Measurements from ENCODE around the gene PHETA2. TPM values are rescaled to one million over a fixed set of nuclear protein-coding genes. Genes with fewer than 3 reads are reported as not detected.

PHETA2 gene
- total RNA-seq, 1 experiment from 2014 or later, result 2.6 TPM

DNA sequence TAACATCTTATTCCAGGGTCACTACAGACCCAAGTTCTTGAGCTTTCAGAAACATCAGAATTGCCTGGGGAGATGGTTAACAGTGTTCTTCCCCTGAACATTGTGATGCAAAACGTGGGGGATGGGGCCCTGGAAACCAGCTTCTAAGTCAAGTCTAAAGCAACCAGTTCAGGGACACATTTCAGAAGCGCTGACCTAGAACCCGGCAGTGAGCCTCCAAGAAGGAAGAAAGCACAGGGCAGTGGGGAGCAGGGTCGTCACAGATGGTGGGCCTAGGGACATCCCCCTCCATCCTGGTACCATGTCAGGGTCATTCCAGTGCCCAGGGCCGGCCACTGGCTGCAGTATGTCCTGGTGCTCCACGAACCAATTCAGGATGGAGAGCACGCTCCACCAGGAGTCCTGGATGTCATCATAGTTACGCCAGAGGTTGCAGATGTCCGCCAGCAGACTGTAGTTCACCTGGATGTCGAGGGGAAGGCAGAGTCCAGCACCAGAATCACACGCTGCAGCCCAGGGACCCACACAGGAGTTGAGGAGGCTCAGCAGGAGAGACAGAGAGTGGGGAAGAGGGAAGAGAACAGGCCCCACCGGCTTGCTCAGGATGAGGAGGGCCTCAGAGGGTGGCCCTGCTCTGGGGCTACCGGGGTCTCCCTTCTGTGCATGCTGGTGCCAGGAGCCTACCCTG lies 8.5 kb upstream of the PHETA2 start:
- peak overlapping the region; percentile 10 for H3K4me2 ChIP-seq (ENCODE audit: insufficient read depth, insufficient read length, low read length)
- H4K20me1 ChIP-seq (ENCODE audit: control insufficient read depth, insufficient read depth, insufficient read length), result no peaks in the 10 kb centered on the region
- no peak overlapping the region for H3K9ac ChIP-seq (ENCODE audit: extremely low read depth, insufficient read length, low read length)
- no peak overlapping the region for H3T11ph ChIP-seq (ENCODE audit: low read length)
- H4K5ac ChIP-seq (ENCODE audit: insufficient read length, low read depth, low read length), result no peak overlapping the region
- H3K79me2 ChIP-seq (ENCODE audit: insufficient read depth, low read length), result no peaks in the 10 kb centered on the region
- peaks cover 20 to 26% of the 10 kb centered on the region in 2 experiments for H3K4me1 Mint-ChIP-seq
- TF ChIP-seq, protein P1, sequence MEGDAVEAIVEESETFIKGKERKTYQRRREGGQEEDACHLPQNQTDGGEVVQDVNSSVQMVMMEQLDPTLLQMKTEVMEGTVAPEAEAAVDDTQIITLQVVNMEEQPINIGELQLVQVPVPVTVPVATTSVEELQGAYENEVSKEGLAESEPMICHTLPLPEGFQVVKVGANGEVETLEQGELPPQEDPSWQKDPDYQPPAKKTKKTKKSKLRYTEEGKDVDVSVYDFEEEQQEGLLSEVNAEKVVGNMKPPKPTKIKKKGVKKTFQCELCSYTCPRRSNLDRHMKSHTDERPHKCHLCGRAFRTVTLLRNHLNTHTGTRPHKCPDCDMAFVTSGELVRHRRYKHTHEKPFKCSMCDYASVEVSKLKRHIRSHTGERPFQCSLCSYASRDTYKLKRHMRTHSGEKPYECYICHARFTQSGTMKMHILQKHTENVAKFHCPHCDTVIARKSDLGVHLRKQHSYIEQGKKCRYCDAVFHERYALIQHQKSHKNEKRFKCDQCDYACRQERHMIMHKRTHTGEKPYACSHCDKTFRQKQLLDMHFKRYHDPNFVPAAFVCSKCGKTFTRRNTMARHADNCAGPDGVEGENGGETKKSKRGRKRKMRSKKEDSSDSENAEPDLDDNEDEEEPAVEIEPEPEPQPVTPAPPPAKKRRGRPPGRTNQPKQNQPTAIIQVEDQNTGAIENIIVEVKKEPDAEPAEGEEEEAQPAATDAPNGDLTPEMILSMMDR (conservative IDR thresholded peaks at IDR 0.05), result no peak
- no peak overlapping the region for H4K91ac ChIP-seq (ENCODE audit: insufficient read length, low read depth, low read length)
- no peaks in the 10 kb centered on the region for H3K9me3 ChIP-seq (ENCODE audit: control insufficient read depth, low read depth, low read length)
- no CpG with 5 or more reads among the region's 13 CpGs for WGBS (ENCODE audit: extremely low coverage, insufficient read length, low lambda C conversion rate)
- peak overlapping the region; percentile 22 for H3K18ac ChIP-seq (ENCODE audit: insufficient read length, low read depth, low read length)
- no peak overlapping the region for H2AK5ac ChIP-seq (ENCODE audit: insufficient read length, low read length)
- peak; percentile 71 for DNase-seq
- peaks cover 26 to 55% (median 46%) of the 10 kb centered on the region in 3 experiments for H3K36me3 Mint-ChIP-seq (ENCODE audit: insufficient read depth in 1 of 3, low read depth in 3 of 3)
- no peaks in the 10 kb centered on the region for H3K79me1 ChIP-seq (ENCODE audit: insufficient read depth, low read depth, low read length, poor library complexity, severe bottlenecking)
- H2BK12ac ChIP-seq (ENCODE audit: insufficient read length, low read depth, low read length), result no peak overlapping the region
- peak overlapping the region; percentile 2 to 24; a peak in 2 of 5 replicates for H3K4me3 Mint-ChIP-seq
- H3K4me1 ChIP-seq (ENCODE audit: insufficient read depth, low read length), result peaks cover 10% of the 10 kb centered on the region; the same call in 1 of the 2 replicates
- H3K4ac ChIP-seq (ENCODE audit: low read depth, low read length), result no peak overlapping the region
- H3K27me3 Mint-ChIP-seq (ENCODE audit: low read depth), result no peaks in the 10 kb centered on the region; the same call in none of the 2 replicates
- peak overlapping the region in 2 of 3 experiments; percentile 73 to 85; a peak in 4 of 7 replicates for H3K27ac Mint-ChIP-seq
- H3K56ac ChIP-seq (ENCODE audit: insufficient read length, low read depth, low read length), result no peak overlapping the region
- no peak overlapping the region for H2AFZ ChIP-seq (ENCODE audit: low read length)
- no peak overlapping the region for H2BK5ac ChIP-seq (ENCODE audit: insufficient read length, low read length)
- no peaks in the 10 kb centered on the region for H3K27me3 ChIP-seq (ENCODE audit: insufficient read depth, low read length)
- H3K23ac ChIP-seq (ENCODE audit: insufficient read length, low read depth, low read length), result no peak overlapping the region
- H3K9me3 Mint-ChIP-seq, result no peaks in the 10 kb centered on the region; a peak in 2 of 5 replicates
- H3K14ac ChIP-seq (ENCODE audit: insufficient read depth, low read length), result no peak overlapping the region; the same call in 1 of the 2 replicates
- H3K27ac ChIP-seq (ENCODE audit: insufficient read length, low read depth, low read length), result no peak overlapping the region
- no peak overlapping the region for H2BK120ac ChIP-seq (ENCODE audit: low read depth, low read length, poor library complexity, severe bottlenecking)
- no peak overlapping the region for H4K8ac ChIP-seq (replicated peaks; ENCODE audit: insufficient read length, low read depth, low read length)
- peaks cover 8% of the 10 kb centered on the region for H3K23me2 ChIP-seq (ENCODE audit: insufficient read length, low read depth, low read length, poor library complexity, severe bottlenecking)
- H2BK15ac ChIP-seq (ENCODE audit: low read depth, low read length), result no peak overlapping the region
- no peak overlapping the region for H2BK20ac ChIP-seq (ENCODE audit: low read depth, low read length, poor library complexity, severe bottlenecking)

Data from H9 (cell line).